GM20431 (cell line): Measurements from ENCODE around the gene LRRC37A.
"Not testable (repeated sequence)": the region's sequence is repeated elsewhere in the genome, so short reads cannot be mapped to it uniquely, and the experiment has no call there.

Experiments used
- in situ Hi-C: fragments of 300-500 bp; cut with MseI, MboI; formaldehyde crosslinking; loops from one replicate; pipeline ENCODE4 v1.15.0; 2020; ENCODE audit warnings: low sequenced_read_pairs; ENCODE audit not compliant: unreplicated experiment

LRRC37A gene

DNA sequence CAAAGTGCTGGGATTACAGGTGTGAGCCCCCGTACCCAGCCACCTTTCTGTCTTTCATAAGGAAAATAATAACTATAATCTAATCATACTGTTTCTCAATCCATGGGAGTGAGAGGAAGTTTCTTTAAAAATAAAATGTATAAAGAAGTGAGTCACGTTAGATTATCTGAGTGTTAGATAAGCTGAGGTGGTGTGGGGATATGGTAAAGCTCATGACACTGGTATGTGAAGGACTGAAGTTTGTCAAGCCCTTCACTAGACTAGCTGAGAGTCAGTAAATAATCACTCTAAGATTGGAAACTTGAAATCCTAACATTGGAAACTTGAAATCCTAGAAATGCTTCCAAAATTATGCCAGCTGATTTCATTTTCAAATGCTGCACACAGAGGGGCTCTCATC lies 9.4 kb upstream of the LRRC37A start:
- in situ Hi-C loops = loop anchor here (25.0 kb wide), 2 partner anchors 98 to 273 kb away; partner anchors contain the start of gene KANSL1

- in situ Hi-C loops = loop anchor here (25.0 kb wide), 2 partner anchors 99 to 274 kb away; partner anchors contain the start of gene KANSL1
These were observed 8.1 kb upstream of the LRRC37A start for GRCh38 chr17:46286764-46287221.

DNA sequence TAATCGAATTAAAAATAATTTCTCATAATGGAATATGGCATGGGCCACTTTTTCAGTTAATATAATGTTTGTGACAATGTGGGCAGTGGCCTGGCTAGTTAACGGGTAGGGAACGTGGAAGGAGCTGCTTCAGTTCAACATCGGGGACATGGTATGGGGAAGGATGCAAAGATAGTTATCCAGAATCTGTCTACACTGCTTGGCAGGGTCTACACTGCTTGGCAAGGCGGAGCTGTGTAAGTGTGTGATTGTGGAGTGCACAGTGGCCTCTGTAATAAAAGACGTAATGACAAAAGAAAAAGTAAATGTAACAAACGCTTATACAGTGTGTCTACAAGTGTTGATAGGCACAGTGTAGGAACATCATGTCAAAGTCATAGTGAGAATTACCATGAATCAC lies 7.3 kb upstream of the LRRC37A start:
- in situ Hi-C loops = loop anchor here (25.0 kb wide), 2 partner anchors 100 to 275 kb away; partner anchors contain the start of gene KANSL1

- in situ Hi-C loops = loop anchor here (25.0 kb wide), 2 partner anchors 104 to 279 kb away; partner anchors contain the start of gene KANSL1
These were observed 3.9 kb upstream of the LRRC37A start for GRCh38 chr17:46290906-46291546.

DNA sequence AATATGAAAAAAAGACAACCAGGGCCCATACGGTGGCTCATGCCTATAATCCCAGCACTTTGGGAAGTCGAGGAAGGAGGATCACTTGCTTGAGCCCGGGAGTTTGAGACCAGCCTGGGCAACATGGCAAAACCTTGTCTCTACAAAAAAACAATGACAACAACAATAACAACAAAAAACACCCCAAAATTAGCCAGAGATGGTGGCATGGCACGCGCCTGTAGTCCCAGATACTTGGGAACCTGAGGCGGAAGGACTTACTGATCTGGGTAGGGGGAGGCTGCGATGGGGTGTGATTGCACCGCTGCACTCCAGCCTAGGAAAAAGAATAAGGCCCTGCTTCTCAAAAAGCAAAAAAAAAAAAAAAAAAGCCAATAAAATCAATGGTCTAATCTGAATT lies 3.3 kb upstream of the LRRC37A start:
- in situ Hi-C loops = loop anchor here (25.0 kb wide), 2 partner anchors 104 to 279 kb away; partner anchors contain the start of gene KANSL1

DNA sequence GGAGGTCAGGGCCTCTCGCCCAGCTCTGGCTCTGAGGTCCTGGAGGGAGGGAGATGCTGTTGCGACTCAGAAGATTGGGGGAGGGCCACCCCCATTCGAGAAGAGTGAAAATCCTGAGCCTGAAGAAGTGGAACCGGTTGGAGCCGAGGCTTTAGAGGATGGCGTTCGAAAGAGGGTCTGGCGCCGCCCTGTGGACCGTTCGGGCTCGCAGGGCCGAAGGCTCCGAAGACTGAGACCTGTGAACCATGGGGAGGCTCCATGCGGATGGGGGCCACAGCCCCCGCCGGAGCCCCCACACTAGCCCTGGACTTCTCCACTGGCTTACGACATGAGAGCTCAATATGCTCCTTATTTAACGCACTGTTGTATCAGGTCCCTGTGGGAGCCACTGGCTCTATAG lies 46.3 kb downstream of the LRRC37A start:
- in situ Hi-C loops = not testable (repeated sequence)

- in situ Hi-C loops = not testable (repeated sequence)
These were observed 47.2 kb downstream of the LRRC37A start for GRCh38 chr17:46342131-46342530.

- in situ Hi-C loops = not testable (repeated sequence)
These were observed 53.4 kb downstream of the LRRC37A start for GRCh38 chr17:46348345-46348744.

- in situ Hi-C loops = not testable (repeated sequence)
These were observed 54.1 kb downstream of the LRRC37A start for GRCh38 chr17:46349060-46349459.

GRCh38 chr17:46353856-46354255 lies 58.9 kb downstream of the LRRC37A start:
- in situ Hi-C loops = not testable (repeated sequence)

DNA sequence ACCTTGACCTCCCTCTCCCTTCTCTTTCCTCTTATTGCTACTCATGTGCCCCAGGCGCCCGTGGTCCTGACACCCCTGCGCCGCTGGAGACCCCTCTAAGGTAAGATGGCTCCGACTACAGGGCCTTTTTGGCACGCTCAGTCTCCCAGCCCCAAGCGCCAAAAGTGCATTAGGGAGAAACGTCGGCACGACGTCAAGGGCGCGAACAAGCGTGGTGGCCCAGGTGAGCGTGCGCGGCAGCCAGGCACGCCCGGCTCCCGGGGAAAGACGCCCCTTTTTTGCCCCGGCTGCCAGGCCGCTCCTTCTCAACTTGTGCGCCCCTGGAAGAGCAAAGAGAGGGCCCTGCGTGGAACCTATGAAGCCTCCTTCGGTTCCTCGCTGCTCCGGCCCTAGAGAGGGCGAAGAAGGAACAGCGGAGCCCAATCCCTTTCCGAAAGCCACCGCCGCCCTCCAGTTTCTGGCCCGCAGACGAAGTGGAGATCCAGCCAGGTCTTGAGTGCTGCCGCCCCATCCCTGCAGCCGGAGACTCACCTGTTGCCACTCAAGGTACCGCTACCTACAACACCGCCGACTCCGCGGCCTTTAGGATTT lies 66.3 kb downstream of the LRRC37A start:
- in situ Hi-C loops = not testable (repeated sequence)

DNA sequence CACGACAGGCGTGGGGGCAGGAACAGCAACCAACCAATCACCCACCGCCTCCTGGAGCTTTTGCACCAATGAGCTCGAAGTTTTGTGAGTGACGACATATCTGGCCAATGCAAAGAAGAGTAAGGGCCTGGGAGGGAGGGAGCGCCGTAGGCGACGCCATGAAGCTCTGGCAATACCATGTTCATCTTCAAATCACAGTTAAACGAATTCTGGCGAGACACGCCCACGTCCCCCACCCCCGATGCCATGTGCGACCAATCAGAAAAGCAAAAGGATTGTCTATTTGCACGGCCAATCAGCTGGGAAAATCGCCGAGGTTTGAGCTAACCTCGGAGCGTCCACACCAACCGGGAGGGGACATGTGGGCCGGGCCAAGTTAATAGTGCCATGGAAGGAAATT lies 66.8 kb downstream of the LRRC37A start, which contains the start of gene ARL17B:
Gene ARL17B, minus strand, starts transcription at position 12 of the 400 bp plus-strand sequence. CDS start 3,369 bp downstream, outside the sequence.
- in situ Hi-C loops = not testable (repeated sequence)

DNA sequence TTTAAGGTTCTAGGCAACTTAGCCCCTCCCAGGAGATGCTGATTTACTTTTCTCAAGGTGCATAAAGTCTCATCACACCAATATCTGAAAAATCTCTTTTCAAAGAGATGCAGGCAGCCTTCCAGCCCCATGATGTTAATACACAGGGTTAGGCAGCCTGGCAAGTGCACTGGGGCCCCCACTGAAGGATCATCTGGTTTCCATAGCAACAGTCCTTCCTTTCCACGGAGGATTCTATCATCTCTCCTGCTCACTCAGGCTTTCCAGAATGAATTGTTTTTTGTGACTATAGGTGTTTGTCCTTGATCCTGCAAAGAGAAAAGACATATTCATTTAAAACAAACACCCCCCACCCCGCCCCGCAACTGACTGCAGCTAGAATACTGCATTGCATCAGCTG lies 72.6 kb downstream of the LRRC37A start:
- in situ Hi-C loops = not testable (repeated sequence)

- in situ Hi-C loops = not testable (repeated sequence)
These were observed 77.6 kb downstream of the LRRC37A start for GRCh38 chr17:46372236-46373229.

DNA sequence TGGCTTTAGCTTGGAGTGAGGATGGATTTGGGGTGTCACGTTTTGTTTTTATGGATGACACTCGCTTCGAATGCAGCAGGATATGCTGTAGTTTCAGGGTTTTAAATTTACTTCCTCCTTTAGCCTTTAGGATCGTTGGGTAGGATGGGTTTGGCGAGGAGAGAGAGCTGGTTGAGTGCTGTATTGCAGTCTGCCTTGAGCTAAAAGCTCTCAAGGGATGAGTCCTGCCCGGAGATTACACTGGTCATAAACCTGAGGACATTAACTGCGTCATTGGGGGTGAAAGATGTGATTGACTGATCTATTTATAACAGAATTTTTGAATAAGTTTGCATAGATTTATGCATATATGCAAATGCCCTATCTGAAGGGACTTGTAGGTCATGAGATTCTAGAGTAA lies 78.5 kb downstream of the LRRC37A start:
- in situ Hi-C loops = not testable (repeated sequence)

DNA sequence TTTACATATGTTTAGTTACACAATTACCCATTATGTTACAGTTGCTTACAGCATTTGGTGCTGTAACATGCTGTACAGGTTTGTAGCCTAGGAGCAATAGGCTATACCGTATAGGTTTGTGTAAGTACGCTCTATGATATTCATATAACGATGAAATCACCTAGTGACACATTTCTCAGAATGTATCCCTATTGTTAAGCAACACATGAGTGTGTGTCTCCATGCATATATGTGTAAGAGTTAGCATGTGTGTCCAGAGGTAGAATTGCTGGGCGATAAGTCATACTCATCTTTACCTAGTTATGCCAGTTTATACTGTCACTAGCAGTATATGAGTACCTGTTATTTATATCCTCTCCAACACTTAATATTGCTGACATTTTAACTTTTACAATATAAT lies 88.2 kb downstream of the LRRC37A start:
- in situ Hi-C loops = not testable (repeated sequence)

GRCh38 chr17:46385491-46385890 lies 90.6 kb downstream of the LRRC37A start:
- in situ Hi-C loops = not testable (repeated sequence)
